ENCODE results near the gene CR1.
"Not testable (repeated sequence)": the region's sequence is repeated elsewhere in the genome, so short reads cannot be mapped to it uniquely, and the experiment has no call there.

- not testable (repeated sequence) for TF ChIP-seq CTCF (IDR thresholded peaks at IDR 0.05; ENCODE audit: insufficient read depth, low read depth, low read length); EZH2 (IDR thresholded peaks at IDR 0.05; ENCODE audit: insufficient read depth, low read length)
These were observed 93.5 kb downstream of the CR1 start for GRCh38 chr1:207589506-207589905.
